SJSA1 (cell line): ENCODE results near the gene RAI2. TPM values are rescaled to one million over a fixed set of nuclear protein-coding genes. Genes with fewer than 3 reads are reported as not detected.

Experiments used
- DNase-seq, 2 experiments: peaks; one replicate each; pipeline ENCODE4 v3.0.0-alpha.2; 2015 to 2020; ENCODE audit warnings: low spot score in 2 of 2, low read depth in 1 of 2
- H3K27ac ChIP-seq: fragments of 250-450 bp; sonication (Bioruptor Pico); 2 replicates; pipeline ENCODE4 v1.5.1; 2020; ENCODE audit warnings: mild to moderate bottlenecking, moderate library complexity
- H3K27me3 ChIP-seq: fragments of 250-450 bp; sonication (Bioruptor Pico); replicated peaks from 2 replicates; pipeline ENCODE4 v1.5.1; 2020; ENCODE audit warnings: mild to moderate bottlenecking, moderate library complexity
- H3K36me3 ChIP-seq: fragments of 250-450 bp; sonication (Bioruptor Pico); 2 replicates; pipeline ENCODE4 v1.5.1; 2020; ENCODE audit warnings: mild to moderate bottlenecking
- H3K4me1 ChIP-seq: fragments of 250-450 bp; sonication (Bioruptor Pico); replicated peaks from 2 replicates; pipeline ENCODE4 v1.6.1; 2021; ENCODE audit warnings: mild to moderate bottlenecking
- H3K4me3 ChIP-seq: fragments of 250-450 bp; sonication (Bioruptor Pico); 2 replicates; pipeline ENCODE4 v1.5.1; 2020; ENCODE audit warnings: mild to moderate bottlenecking
- H3K9me3 ChIP-seq: fragments of 250-450 bp; sonication (Bioruptor Pico); replicated peaks from 2 replicates; pipeline ENCODE4 v1.5.1; 2020; ENCODE audit warnings: mild to moderate bottlenecking
- total RNA-seq: library from RNA; depleted of rRNA; stranded (reverse); fragments of >200 nt; shearing (Covaris generic); gene quantifications from 2 replicates; pipeline ENCODE4 v1.2.3, GENCODE V29; 2014

RAI2 gene
- total RNA-seq, 1 experiment from 2014 or later: 0.13 TPM

DNA sequence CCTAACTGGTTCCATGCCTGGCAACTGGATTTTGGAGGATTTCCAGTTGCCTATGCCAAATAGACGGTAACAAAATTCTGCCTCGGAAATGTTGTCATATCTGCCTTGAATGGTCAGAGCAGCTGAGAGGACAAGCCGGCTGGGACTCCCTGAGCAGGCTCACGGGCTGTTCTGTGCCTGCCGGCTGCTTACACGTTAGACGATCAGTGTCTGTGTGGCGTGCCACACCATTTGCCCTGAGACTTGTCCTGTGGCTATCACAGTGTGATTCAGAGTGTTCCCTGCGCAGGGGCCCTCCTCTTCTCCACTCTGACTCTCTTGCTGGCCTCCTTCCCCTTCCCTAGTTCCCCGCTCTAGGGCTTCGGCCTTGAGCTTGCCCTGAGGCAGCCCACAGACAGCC is 42.4 kb downstream of the RAI2 start:
- Histone ChIP-seq H3K27ac (no peak overlapping the region), H3K36me3 (no peaks in the 10 kb centered on the region), H3K27me3 (no peaks in the 10 kb centered on the region), H3K4me3 (no peak overlapping the region), H3K9me3 (no peaks in the 10 kb centered on the region), H3K4me1 (no peaks in the 10 kb centered on the region)
- no peak for DNase-seq

DNA sequence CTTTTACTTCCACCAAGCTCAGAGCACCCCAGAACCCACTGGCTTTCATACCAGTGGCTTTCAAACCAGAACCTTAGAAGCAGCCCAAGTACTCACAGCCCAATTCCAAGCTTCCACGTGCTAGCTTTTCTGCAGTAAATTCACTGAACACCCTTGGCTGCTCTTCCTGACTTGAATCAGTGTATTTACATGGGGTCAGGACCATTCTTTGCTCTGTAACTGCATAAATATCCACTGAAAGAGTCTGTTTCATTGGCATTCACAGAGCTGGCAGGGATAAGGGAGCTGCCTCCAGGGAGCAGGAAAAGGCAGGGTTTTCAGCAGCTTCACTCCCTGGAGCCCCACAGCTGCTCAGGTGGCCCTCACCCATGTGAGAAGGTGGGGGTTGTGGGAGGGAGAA is 43.8 kb downstream of the RAI2 start:
- Histone ChIP-seq H3K27ac (no peak overlapping the region), H3K4me3 (no peak overlapping the region), H3K4me1 (no peaks in the 10 kb centered on the region), H3K9me3 (no peaks in the 10 kb centered on the region), H3K27me3 (no peaks in the 10 kb centered on the region), H3K36me3 (no peaks in the 10 kb centered on the region)
- no peak for DNase-seq

DNA sequence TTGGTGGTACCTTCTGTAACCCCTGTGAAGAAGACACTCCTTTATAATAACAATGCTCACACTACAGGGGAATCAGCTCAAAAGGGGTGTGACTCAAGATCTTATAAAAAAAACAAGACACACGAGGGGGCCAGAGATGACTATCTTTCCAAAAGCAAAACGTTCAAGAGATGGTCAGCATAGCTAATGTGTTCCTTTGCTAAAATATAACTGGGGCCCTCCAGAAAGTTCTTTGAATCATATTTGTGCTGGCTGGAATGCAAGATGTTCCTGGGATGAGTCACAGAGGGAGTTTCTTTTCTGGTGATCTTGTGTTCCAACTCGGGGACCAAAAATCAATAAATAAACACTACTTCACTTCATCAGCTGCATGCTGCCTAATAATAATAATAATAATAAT is 46.5 kb downstream of the RAI2 start:
- Histone ChIP-seq H3K4me3 (no peak overlapping the region), H3K9me3 (no peaks in the 10 kb centered on the region), H3K4me1 (no peaks in the 10 kb centered on the region), H3K27ac (no peak overlapping the region), H3K36me3 (no peaks in the 10 kb centered on the region), H3K27me3 (no peaks in the 10 kb centered on the region)
- DNase-seq: no peak

DNA sequence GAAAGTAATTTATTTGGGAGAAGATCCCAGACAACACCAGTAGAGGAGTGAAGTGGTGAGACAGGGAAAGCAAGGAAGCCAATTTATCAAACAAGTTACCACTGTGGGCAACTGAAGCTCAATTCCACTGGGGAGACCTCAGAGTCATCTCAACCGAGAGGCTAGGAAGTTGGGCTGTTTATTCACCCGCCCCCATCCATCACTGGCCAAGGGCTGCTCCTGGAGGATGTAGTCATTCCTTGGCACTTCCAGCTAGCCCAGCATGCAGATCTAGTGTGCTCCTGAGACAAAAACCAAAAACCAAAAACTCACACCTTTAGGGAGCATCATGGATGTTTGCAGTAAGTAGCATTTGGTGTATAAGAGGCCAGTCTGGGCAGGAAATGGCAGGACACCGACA is 47.0 kb downstream of the RAI2 start:
- no peak overlapping the region for H3K4me3 ChIP-seq
- no peaks in the 10 kb centered on the region for H3K4me1 ChIP-seq
- H3K27me3 ChIP-seq: no peaks in the 10 kb centered on the region
- no peaks in the 10 kb centered on the region for H3K9me3 ChIP-seq
- H3K36me3 ChIP-seq: no peaks in the 10 kb centered on the region
- DNase-seq: no peak
- no peak overlapping the region for H3K27ac ChIP-seq

DNA sequence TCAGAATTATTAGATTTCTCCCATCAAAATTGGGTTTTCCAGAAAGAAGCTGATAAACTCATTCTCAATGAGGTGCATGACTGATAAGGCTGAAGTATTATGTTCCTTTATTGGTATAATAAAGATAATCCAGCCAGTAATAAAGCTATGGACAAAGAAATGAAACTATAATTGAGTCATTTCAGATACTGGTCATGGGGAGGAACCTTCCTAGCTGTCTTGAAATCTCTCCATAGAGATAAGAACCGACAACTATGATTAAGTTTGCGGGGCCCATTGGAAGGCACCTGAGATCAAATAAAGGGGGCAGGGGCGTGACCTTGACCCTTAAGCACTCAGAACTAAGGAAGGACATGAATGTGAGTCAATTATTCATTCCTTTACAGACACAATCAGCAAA is 47.8 kb downstream of the RAI2 start:
- Histone ChIP-seq H3K36me3 (no peaks in the 10 kb centered on the region), H3K27ac (no peak overlapping the region), H3K4me1 (no peaks in the 10 kb centered on the region), H3K4me3 (no peak overlapping the region), H3K27me3 (no peaks in the 10 kb centered on the region), H3K9me3 (no peaks in the 10 kb centered on the region)
- no peak for DNase-seq

DNA sequence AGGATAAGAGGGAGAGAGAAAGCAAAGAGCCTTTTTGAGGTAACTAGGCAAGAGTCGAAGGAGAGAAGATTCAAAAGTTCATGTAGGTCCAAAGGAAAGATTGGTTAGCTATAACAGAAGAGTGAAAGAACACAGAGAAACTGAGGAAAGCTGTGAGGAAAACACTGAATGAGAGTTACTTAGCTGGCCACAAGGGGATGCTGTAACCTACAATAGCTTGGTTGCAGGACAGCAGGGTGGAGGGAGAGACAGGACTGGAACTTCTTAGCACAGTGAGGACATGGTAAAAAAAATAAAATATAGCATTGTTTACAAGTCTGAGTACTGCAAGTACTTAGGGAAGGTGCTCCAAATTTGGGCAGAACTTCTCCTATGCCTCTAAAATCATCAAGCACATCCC is 48.3 kb downstream of the RAI2 start:
- Histone ChIP-seq H3K4me3 (no peak overlapping the region), H3K4me1 (no peaks in the 10 kb centered on the region), H3K27me3 (no peaks in the 10 kb centered on the region), H3K9me3 (no peaks in the 10 kb centered on the region), H3K36me3 (no peaks in the 10 kb centered on the region), H3K27ac (no peak overlapping the region)
- no peak for DNase-seq

DNA sequence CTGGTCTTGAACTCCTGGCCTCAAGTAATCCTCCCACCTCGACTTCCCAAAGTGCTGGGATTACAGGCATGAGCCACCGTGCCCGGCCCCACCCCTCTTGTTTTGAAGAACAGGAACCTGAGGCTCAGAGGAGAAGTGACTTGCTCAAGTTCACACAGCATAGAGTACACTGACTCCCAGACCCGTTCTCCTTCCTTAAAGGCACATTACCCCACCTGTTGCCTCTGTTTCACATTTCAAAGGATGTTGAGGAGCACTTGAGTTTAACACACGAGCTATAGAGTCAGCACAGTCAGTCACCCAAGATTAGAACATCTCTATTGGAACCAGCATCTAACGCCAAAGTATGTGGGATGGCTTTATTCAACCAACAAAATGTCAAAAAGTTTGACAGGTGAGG is 51.1 kb downstream of the RAI2 start:
- Histone ChIP-seq H3K4me1 (no peaks in the 10 kb centered on the region), H3K9me3 (no peaks in the 10 kb centered on the region), H3K27me3 (no peaks in the 10 kb centered on the region), H3K4me3 (no peak overlapping the region), H3K27ac (no peak overlapping the region), H3K36me3 (no peaks in the 10 kb centered on the region)
- DNase-seq: no peak

DNA sequence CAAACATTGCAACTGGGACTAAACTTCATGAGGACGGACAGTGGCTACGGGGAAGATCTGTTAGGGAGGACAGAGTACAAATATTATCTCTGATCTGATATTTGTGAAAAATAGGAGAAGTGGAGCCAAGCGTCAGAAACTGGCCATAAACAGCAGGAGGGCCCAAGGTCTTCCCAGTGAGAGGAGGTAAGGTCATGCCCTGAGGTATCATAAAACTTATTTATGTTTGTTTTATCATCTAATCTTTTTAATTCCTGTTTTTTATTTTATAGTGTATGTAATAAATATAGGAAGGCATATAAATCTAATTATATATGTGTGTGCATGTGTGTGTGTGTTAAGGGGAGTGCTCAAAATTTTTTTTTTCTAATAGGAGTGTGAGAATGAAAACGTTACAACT is 51.8 kb downstream of the RAI2 start:
- no peak overlapping the region for H3K27ac ChIP-seq
- no peak for DNase-seq
- no peak overlapping the region for H3K4me3 ChIP-seq
- H3K36me3 ChIP-seq: no peaks in the 10 kb centered on the region
- no peaks in the 10 kb centered on the region for H3K9me3 ChIP-seq
- H3K27me3 ChIP-seq: no peaks in the 10 kb centered on the region
- H3K4me1 ChIP-seq: no peaks in the 10 kb centered on the region

DNA sequence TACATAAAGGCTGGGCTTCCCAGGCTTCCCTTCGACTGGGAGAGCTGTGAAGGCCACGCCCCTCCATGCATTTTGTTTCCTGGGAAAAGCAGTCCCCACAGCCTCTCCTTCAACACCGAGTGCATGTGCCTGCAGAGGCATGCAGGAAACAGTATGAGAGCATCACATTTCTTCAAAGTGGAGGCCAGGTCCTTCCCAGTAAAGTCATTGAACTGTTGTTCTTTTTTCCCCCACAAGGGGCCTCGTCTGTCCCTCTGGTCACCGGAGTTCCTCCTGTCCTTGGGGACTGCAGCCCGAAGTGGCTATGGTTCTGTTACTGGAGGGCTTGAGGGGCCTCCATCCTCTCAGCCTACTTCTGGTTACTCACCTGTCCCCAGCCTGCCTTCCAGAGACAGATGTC is 56.0 kb downstream of the RAI2 start:
- no peaks in the 10 kb centered on the region for H3K4me1 ChIP-seq
- DNase-seq: no peak
- H3K27me3 ChIP-seq: no peaks in the 10 kb centered on the region

DNA sequence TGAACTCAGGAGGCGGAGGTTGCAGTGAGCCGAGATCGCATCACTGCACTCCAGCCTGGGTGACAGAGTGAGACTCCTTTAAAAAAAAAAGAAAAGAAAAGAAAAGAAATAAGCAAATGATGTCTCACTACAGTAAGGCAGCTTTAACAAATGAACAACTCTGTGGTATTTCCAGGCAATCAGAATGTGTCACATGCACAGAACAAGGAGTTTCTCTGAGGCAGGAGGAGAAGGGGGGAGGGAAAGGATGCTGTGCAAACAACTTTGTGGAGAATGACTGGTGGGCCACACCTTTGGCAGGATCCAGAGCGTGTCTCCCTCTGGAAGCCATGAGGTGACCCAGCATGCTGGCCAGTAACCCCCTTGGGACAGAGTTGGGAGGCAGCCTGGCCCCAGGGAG is 57.6 kb downstream of the RAI2 start:
- H3K9me3 ChIP-seq: no peaks in the 10 kb centered on the region
- no peaks in the 10 kb centered on the region for H3K4me1 ChIP-seq
- no peak overlapping the region for H3K4me3 ChIP-seq
- no peak for DNase-seq
- H3K27me3 ChIP-seq: no peaks in the 10 kb centered on the region
- H3K27ac ChIP-seq: no peak overlapping the region
- H3K36me3 ChIP-seq: no peaks in the 10 kb centered on the region

More for the DNA sequence above, 56.0 kb downstream of the RAI2 start:
- H3K4me3 ChIP-seq: no peak overlapping the region
- no peaks in the 10 kb centered on the region for H3K9me3 ChIP-seq
- H3K27ac ChIP-seq: no peak overlapping the region
- no peaks in the 10 kb centered on the region for H3K36me3 ChIP-seq

DNA sequence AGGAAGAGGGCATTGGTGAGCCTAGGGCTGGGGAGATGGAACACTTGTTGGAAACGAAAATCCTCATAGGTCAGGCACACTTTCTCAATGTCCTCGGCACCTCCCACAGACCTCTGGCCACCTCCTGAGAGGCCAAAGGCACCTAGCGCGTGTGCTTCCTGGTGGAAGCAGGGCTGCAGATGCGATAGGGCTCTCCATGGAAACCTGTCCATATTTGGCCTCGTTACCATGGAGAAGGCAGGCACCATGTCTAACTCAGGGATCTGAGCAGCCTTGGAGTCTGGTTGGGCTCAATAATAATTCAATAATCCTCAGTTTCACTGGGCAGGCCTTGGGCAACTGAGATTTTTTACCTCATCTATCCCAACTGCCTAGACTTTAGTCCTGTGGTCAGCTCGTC is 58.3 kb downstream of the RAI2 start:
- Histone ChIP-seq H3K36me3 (no peaks in the 10 kb centered on the region), H3K27ac (no peak overlapping the region), H3K4me1 (no peaks in the 10 kb centered on the region), H3K4me3 (no peak overlapping the region), H3K9me3 (no peaks in the 10 kb centered on the region), H3K27me3 (no peaks in the 10 kb centered on the region)
- DNase-seq: no peak

DNA sequence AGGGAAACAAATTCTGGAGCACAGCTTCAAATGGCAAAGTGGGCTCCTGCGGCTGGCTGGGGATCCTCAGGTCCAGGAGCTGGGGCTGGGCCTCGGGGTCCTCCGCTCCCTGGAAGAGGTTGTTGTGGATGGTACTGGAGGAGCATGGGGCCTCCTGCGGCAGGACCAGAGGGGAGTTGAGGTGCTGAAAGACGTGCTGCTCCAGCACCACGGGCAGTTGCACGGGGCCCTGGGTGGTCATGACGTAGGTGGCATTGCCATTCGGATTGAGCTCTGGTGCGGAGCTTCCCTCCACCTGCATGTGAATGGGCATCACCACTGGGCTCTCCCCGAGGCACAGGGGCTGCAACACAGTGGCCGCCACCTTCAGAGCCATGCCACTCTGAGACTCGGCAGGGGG is 59.7 kb downstream of the RAI2 start:
- H3K4me1 ChIP-seq: no peaks in the 10 kb centered on the region
- no peak for DNase-seq
- H3K4me3 ChIP-seq: no peak overlapping the region
- H3K9me3 ChIP-seq: no peaks in the 10 kb centered on the region
- H3K36me3 ChIP-seq: no peaks in the 10 kb centered on the region
- no peaks in the 10 kb centered on the region for H3K27me3 ChIP-seq
- no peak overlapping the region for H3K27ac ChIP-seq

DNA sequence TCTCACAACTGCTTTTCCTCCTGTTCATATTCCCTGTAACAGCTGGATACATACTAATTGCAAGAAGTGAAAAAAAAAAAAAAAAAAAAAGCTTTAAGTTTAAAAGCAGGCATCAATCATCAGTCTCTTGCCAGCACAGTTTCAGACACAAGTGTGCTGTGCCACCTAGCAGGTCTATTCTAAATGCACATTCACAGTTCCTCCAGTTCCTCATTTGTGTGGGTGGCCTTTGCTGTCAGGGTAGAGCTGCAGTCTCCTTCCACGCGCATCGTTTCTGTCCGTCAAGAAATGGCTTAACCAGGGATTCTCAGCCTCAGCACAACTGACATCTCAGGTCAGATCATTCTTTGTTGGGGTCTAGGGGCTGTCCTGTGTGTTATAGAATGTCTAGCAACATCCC is 62.2 kb downstream of the RAI2 start:
- no peaks in the 10 kb centered on the region for H3K36me3 ChIP-seq

DNA sequence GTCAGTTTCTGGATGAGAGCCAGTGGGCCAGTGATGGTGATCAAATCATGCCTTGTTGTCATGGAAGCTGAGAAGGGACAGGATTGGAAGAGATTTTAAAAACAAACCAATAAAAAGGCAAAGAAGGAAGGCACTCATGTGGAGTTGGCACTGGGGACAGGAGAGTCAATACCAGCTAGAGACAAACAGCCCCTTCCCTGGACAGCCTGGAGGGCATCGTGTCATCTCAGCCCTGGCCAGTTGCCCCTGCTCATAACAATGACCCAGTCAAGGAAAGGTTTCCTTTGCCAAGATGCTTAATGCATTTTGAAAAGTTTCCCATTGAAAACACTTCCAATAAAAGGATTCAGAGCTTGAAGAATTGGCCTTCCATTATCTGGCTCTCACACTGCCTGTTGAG is 68.3 kb downstream of the RAI2 start:
- Histone ChIP-seq H3K4me1 (no peaks in the 10 kb centered on the region), H3K27ac (no peak overlapping the region), H3K9me3 (no peaks in the 10 kb centered on the region), H3K27me3 (no peaks in the 10 kb centered on the region), H3K4me3 (no peak overlapping the region), H3K36me3 (no peaks in the 10 kb centered on the region)
- no peak for DNase-seq

More for the DNA sequence above, 62.2 kb downstream of the RAI2 start:
- H3K27ac ChIP-seq: no peak overlapping the region
- H3K4me3 ChIP-seq: no peak overlapping the region
- DNase-seq: no peak
- H3K4me1 ChIP-seq: no peaks in the 10 kb centered on the region
- H3K27me3 ChIP-seq: no peaks in the 10 kb centered on the region
- no peaks in the 10 kb centered on the region for H3K9me3 ChIP-seq

DNA sequence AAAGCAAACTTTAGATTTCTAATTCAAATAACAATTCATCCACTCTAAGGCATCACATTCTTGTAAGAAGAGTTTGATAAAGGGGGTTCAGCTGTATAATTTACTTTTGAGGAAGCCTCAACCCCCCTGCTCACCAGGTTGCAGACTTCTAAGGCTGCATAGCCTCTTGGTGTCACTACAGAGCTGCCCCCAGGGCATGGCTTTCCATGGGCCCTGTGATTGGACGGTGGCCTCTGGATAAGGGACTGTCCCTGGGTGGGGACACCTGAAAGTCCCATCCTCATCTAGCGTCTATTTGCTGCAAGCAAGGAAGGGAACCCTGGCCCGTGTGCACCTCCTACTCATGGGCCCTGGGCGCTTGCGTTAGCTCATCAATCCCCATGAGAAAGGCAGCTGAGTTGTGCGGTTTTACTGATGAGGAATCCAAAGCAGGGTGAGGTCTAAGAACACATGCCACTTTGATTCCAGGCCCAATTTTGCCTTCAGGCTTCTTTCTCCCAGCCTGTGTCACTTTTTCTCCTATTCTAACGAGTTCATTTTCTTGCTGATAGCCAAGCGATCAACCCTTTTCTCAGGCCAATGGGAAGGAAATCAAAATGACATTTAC is 72.0 kb downstream of the RAI2 start:
- no peak for DNase-seq
- Histone ChIP-seq H3K4me3 (no peak overlapping the region), H3K36me3 (no peaks in the 10 kb centered on the region), H3K4me1 (no peaks in the 10 kb centered on the region), H3K27ac (no peak overlapping the region), H3K27me3 (no peaks in the 10 kb centered on the region), H3K9me3 (no peaks in the 10 kb centered on the region)
